ENCODE results near the gene VAV1. TPM values are rescaled to one million over a fixed set of nuclear protein-coding genes. Genes with fewer than 3 reads are reported as not detected.
A peak's percentile ranks its signal among the peaks of the same experiment; 100 is the strongest.

VAV1 gene
- total and polyA plus RNA-seq, 2 of the 13 experiments (the other 11 are each of a cell fraction or from before 2014, with no cell fraction given), result not detected

GRCh38 chr19:6736169-6736916 lies 36.2 kb upstream of the VAV1 start (continued):
- TF ChIP-seq ZNF770 (CRISPR knock-in tag; IDR thresholded peaks at IDR 0.05) (peak; percentile 93), SALL2 (CRISPR knock-in tag; IDR thresholded peaks at IDR 0.05) (no peak; the same call in 1 of the 2 replicates), WIZ (CRISPR knock-in tag; IDR thresholded peaks at IDR 0.05) (no peak), PCBP1 (IDR thresholded peaks at IDR 0.05; ENCODE audit: borderline replicate concordance, low read depth, low read length) (no peak), ZKSCAN8 (CRISPR knock-in tag; IDR thresholded peaks at IDR 0.05; ENCODE audit: borderline replicate concordance) (peak; percentile 28; the same call in 1 of the 2 replicates), ZNF101 (CRISPR knock-in tag; IDR thresholded peaks at IDR 0.05; ENCODE audit: borderline replicate concordance, low read depth) (no peak), RFX1 (IDR thresholded peaks at IDR 0.05) (no peak), DMAP1 (CRISPR knock-in tag; IDR thresholded peaks at IDR 0.05) (0 out of 2 replicates have a peak, but pooled peaks have one; percentile 3), ZBTB33 (CRISPR knock-in tag; IDR thresholded peaks at IDR 0.05) (peak; percentile 30; the same call in 1 of the 2 replicates), SNAPC4 (CRISPR knock-in tag; IDR thresholded peaks at IDR 0.05) (no peak), ZNF781 (CRISPR knock-in tag; IDR thresholded peaks at IDR 0.05; ENCODE audit: borderline replicate concordance, not compliant biosample characterization) (no peak), THRA (CRISPR knock-in tag; IDR thresholded peaks at IDR 0.05; ENCODE audit: borderline replicate concordance) (no peak), ZNF143 (CRISPR knock-in tag; IDR thresholded peaks at IDR 0.05) (no peak; the same call in 1 of the 2 replicates), ZNF276 (CRISPR knock-in tag; IDR thresholded peaks at IDR 0.05; ENCODE audit: low read depth) (0 out of 2 replicates have a peak, but pooled peaks have one; percentile 20), SOX6 (IDR thresholded peaks at IDR 0.05) (no peak), SOX6 (CRISPR knock-in tag; IDR thresholded peaks at IDR 0.05) (no peak)
